Measurements from ENCODE around the gene LRP1-AS.
A peak's percentile ranks its signal among the peaks of the same experiment; 100 is the strongest.

Gene LRP1-AS

GRCh38 chr12:57101892-57102695 is 45.3 kb downstream of the LRP1-AS start:
- no peak overlapping the region for H4K8ac ChIP-seq (ENCODE audit: low read depth, low read length)
- H3K79me1 ChIP-seq (ENCODE audit: low read depth, low read length), result no peaks in the 10 kb centered on the region
- H2BK15ac ChIP-seq (ENCODE audit: low read length), result no peak overlapping the region
- no peaks in the 10 kb centered on the region for H3K9me3 ChIP-seq (replicated peaks in 1 of 2; ENCODE audit: control insufficient read depth in 2 of 2, insufficient read depth in 1 of 2, low read depth in 1 of 2, low read length in 2 of 2)
- no peak overlapping the region for H3K4me3 ChIP-seq (ENCODE audit: low read length in 2 of 2)
- H3K4me1 ChIP-seq (ENCODE audit: control insufficient read depth in 2 of 2, insufficient read depth in 1 of 2, low read depth in 1 of 2, low read length in 2 of 2), result peaks cover 6 to 8% of the 10 kb centered on the region in 2 donors
- peak overlapping the region; percentile 77 for H3K18ac ChIP-seq (ENCODE audit: low read length)
- H3K9ac ChIP-seq (ENCODE audit: low read depth, low read length, poor library complexity), result peak overlapping the region; percentile 9
- H4K91ac ChIP-seq (ENCODE audit: low read depth, low read length, poor library complexity), result no peak overlapping the region
- no peak overlapping the region for H3K23ac ChIP-seq (ENCODE audit: low read depth, low read length, poor library complexity)
- H2AFZ ChIP-seq (ENCODE audit: low read length), result no peak overlapping the region
- H3K36me3 ChIP-seq (replicated peaks in 1 of 2; ENCODE audit: control insufficient read depth in 2 of 2, insufficient read depth in 2 of 2, low read length in 2 of 2), result peaks cover 0 to 77% of the 10 kb centered on the region in 2 donors
- H3K4ac ChIP-seq (ENCODE audit: low read length), result no peak overlapping the region
- no peak overlapping the region for H3K27ac ChIP-seq (replicated peaks; ENCODE audit: low read length)
- H3K14ac ChIP-seq (ENCODE audit: low read length), result no peak overlapping the region
- no peak overlapping the region for H3K4me2 ChIP-seq (ENCODE audit: insufficient read depth, low read length, poor library complexity, severe bottlenecking)
- no peak overlapping the region for H2BK12ac ChIP-seq (ENCODE audit: low read length)
- no peak overlapping the region for H2BK5ac ChIP-seq (ENCODE audit: low read length)
- no peak overlapping the region for H2BK120ac ChIP-seq (ENCODE audit: low read depth, low read length)
- no CpG with 5 or more reads among the region's 15 CpGs for WGBS, 2 donors (ENCODE audit: extremely low coverage in 2 of 2, insufficient read length in 2 of 2, insufficient replicate concordance in 1 of 2)
- H3K27me3 ChIP-seq (ENCODE audit: control insufficient read depth in 3 of 3, insufficient read depth in 3 of 3, low read depth in 1 of 3, low read length in 3 of 3), result no peaks in the 10 kb centered on the region
- H2AK5ac ChIP-seq (ENCODE audit: low read depth, low read length), result peak overlapping the region; percentile 73
- no peak for DNase-seq (ENCODE audit: low spot score)

GRCh38 chr12:57099766-57100165 is 47.7 kb downstream of the LRP1-AS start:
- no peak overlapping the region for H3K4ac ChIP-seq (ENCODE audit: low read length)
- H4K8ac ChIP-seq (ENCODE audit: low read depth, low read length), result no peak overlapping the region
- no peak overlapping the region for H2BK12ac ChIP-seq (ENCODE audit: low read length)
- H3K4me1 ChIP-seq (ENCODE audit: control insufficient read depth in 2 of 2, insufficient read depth in 1 of 2, low read depth in 1 of 2, low read length in 2 of 2), result peaks cover 14 to 16% of the 10 kb centered on the region in 2 donors
- no peak overlapping the region for H3K23ac ChIP-seq (ENCODE audit: low read depth, low read length, poor library complexity)
- no peak overlapping the region for H2BK5ac ChIP-seq (ENCODE audit: low read length)
- H2BK15ac ChIP-seq (ENCODE audit: low read length), result peak overlapping the region; percentile 69
- no peaks in the 10 kb centered on the region for H3K9me3 ChIP-seq (replicated peaks in 1 of 2; ENCODE audit: control insufficient read depth in 2 of 2, insufficient read depth in 1 of 2, low read depth in 1 of 2, low read length in 2 of 2)
- no peak overlapping the region for H3K4me2 ChIP-seq (ENCODE audit: insufficient read depth, low read length, poor library complexity, severe bottlenecking)
- no peak overlapping the region for H3K4me3 ChIP-seq (ENCODE audit: low read length in 2 of 2)
- WGBS, 2 donors (ENCODE audit: extremely low coverage in 2 of 2, insufficient read length in 2 of 2, insufficient replicate concordance in 1 of 2), result no CpG with 5 or more reads among the region's 12 CpGs
- peaks cover 11 to 77% of the 10 kb centered on the region in 2 donors for H3K36me3 ChIP-seq (replicated peaks in 1 of 2; ENCODE audit: control insufficient read depth in 2 of 2, insufficient read depth in 2 of 2, low read length in 2 of 2)
- no peak overlapping the region for H2BK120ac ChIP-seq (ENCODE audit: low read depth, low read length)
- H3K27me3 ChIP-seq (ENCODE audit: control insufficient read depth in 3 of 3, insufficient read depth in 3 of 3, low read depth in 1 of 3, low read length in 3 of 3), result no peaks in the 10 kb centered on the region
- H3K9ac ChIP-seq (ENCODE audit: low read depth, low read length, poor library complexity), result no peak overlapping the region
- no peaks in the 10 kb centered on the region for H3K79me1 ChIP-seq (ENCODE audit: low read depth, low read length)
- H2AK5ac ChIP-seq (ENCODE audit: low read depth, low read length), result peak overlapping the region; percentile 64
- H2AFZ ChIP-seq (ENCODE audit: low read length), result no peak overlapping the region
- peak overlapping the region; percentile 67 for H3K18ac ChIP-seq (ENCODE audit: low read length)
- no peak for DNase-seq (ENCODE audit: low spot score)
- no peak overlapping the region for H4K91ac ChIP-seq (ENCODE audit: low read depth, low read length, poor library complexity)
- H3K14ac ChIP-seq (ENCODE audit: low read length), result no peak overlapping the region
- H3K27ac ChIP-seq (replicated peaks; ENCODE audit: low read length), result no peak overlapping the region

- H4K8ac ChIP-seq (ENCODE audit: low read depth, low read length), result no peak overlapping the region
- no CpG with 5 or more reads among the region's 11 CpGs for WGBS, 2 donors (ENCODE audit: extremely low coverage in 2 of 2, insufficient read length in 2 of 2, insufficient replicate concordance in 1 of 2)
- no peaks in the 10 kb centered on the region for H3K27me3 ChIP-seq (ENCODE audit: control insufficient read depth in 3 of 3, insufficient read depth in 3 of 3, low read depth in 1 of 3, low read length in 3 of 3)
- no peak overlapping the region for H3K4me2 ChIP-seq (ENCODE audit: insufficient read depth, low read length, poor library complexity, severe bottlenecking)
- H3K9ac ChIP-seq (ENCODE audit: low read depth, low read length, poor library complexity), result no peak overlapping the region
- no peak overlapping the region for H2BK5ac ChIP-seq (ENCODE audit: low read length)
- no peak overlapping the region for H3K18ac ChIP-seq (ENCODE audit: low read length)
- H3K79me1 ChIP-seq (ENCODE audit: low read depth, low read length), result peaks cover 4% of the 10 kb centered on the region
- H3K27ac ChIP-seq (replicated peaks; ENCODE audit: low read length), result no peak overlapping the region
- H3K4ac ChIP-seq (ENCODE audit: low read length), result no peak overlapping the region
- H3K36me3 ChIP-seq (replicated peaks in 1 of 2; ENCODE audit: control insufficient read depth in 2 of 2, insufficient read depth in 2 of 2, low read length in 2 of 2), result peaks cover 17 to 77% of the 10 kb centered on the region in 2 donors
- no peaks in the 10 kb centered on the region for H3K9me3 ChIP-seq (replicated peaks in 1 of 2; ENCODE audit: control insufficient read depth in 2 of 2, insufficient read depth in 1 of 2, low read depth in 1 of 2, low read length in 2 of 2)
- no peak overlapping the region for H4K91ac ChIP-seq (ENCODE audit: low read depth, low read length, poor library complexity)
- no peak overlapping the region for H2AK5ac ChIP-seq (ENCODE audit: low read depth, low read length)
- H2BK15ac ChIP-seq (ENCODE audit: low read length), result peak overlapping the region; percentile 69
- DNase-seq (ENCODE audit: low spot score), result no peak
- H3K14ac ChIP-seq (ENCODE audit: low read length), result no peak overlapping the region
- no peak overlapping the region for H2AFZ ChIP-seq (ENCODE audit: low read length)
- H3K23ac ChIP-seq (ENCODE audit: low read depth, low read length, poor library complexity), result peak overlapping the region; percentile 3
- H2BK12ac ChIP-seq (ENCODE audit: low read length), result peak overlapping the region; percentile 36
- no peak overlapping the region for H2BK120ac ChIP-seq (ENCODE audit: low read depth, low read length)
- no peak overlapping the region for H3K4me3 ChIP-seq (ENCODE audit: low read length in 2 of 2)
- H3K4me1 ChIP-seq (ENCODE audit: control insufficient read depth in 2 of 2, insufficient read depth in 1 of 2, low read depth in 1 of 2, low read length in 2 of 2), result peaks cover 20 to 22% of the 10 kb centered on the region in 2 donors
Measured at GRCh38 chr12:57099047-57099714, 48.2 kb downstream of the LRP1-AS start.

- Histone ChIP-seq H3K36me3 (replicated peaks in 1 of 2; ENCODE audit: control insufficient read depth in 2 of 2, insufficient read depth in 2 of 2, low read length in 2 of 2) (peaks cover 18 to 74% of the 10 kb centered on the region in 2 donors), H2AFZ (ENCODE audit: low read length) (no peak overlapping the region), H3K79me1 (ENCODE audit: low read depth, low read length) (peaks cover 5% of the 10 kb centered on the region), H3K9ac (ENCODE audit: low read depth, low read length, poor library complexity) (no peak overlapping the region), H2BK5ac (ENCODE audit: low read length) (no peak overlapping the region), H3K4me3 (ENCODE audit: low read length in 2 of 2) (no peak overlapping the region), H2BK120ac (ENCODE audit: low read depth, low read length) (no peak overlapping the region), H2AK5ac (ENCODE audit: low read depth, low read length) (no peak overlapping the region), H3K4me2 (ENCODE audit: insufficient read depth, low read length, poor library complexity, severe bottlenecking) (no peak overlapping the region), H3K4ac (ENCODE audit: low read length) (no peak overlapping the region), H3K9me3 (replicated peaks in 1 of 2; ENCODE audit: control insufficient read depth in 2 of 2, insufficient read depth in 1 of 2, low read depth in 1 of 2, low read length in 2 of 2) (no peaks in the 10 kb centered on the region), H3K23ac (ENCODE audit: low read depth, low read length, poor library complexity) (peak overlapping the region; percentile 3), H3K27me3 (ENCODE audit: control insufficient read depth in 3 of 3, insufficient read depth in 3 of 3, low read depth in 1 of 3, low read length in 3 of 3) (no peaks in the 10 kb centered on the region), H4K91ac (ENCODE audit: low read depth, low read length, poor library complexity) (no peak overlapping the region), H2BK12ac (ENCODE audit: low read length) (no peak overlapping the region), H2BK15ac (ENCODE audit: low read length) (no peak overlapping the region), H3K18ac (ENCODE audit: low read length) (no peak overlapping the region), H3K14ac (ENCODE audit: low read length) (no peak overlapping the region), H3K4me1 (ENCODE audit: control insufficient read depth in 2 of 2, insufficient read depth in 1 of 2, low read depth in 1 of 2, low read length in 2 of 2) (peaks cover 25% of the 10 kb centered on the region in 2 donors), H3K27ac (replicated peaks; ENCODE audit: low read length) (no peak overlapping the region), H4K8ac (ENCODE audit: low read depth, low read length) (no peak overlapping the region)
- WGBS, 2 donors (ENCODE audit: extremely low coverage in 2 of 2, insufficient read length in 2 of 2, insufficient replicate concordance in 1 of 2), result no CpG with 5 or more reads among the region's 1 CpG
- no peak for DNase-seq (ENCODE audit: low spot score)
Measured at GRCh38 chr12:57098546-57098945, 48.9 kb downstream of the LRP1-AS start.

Data from neuronal stem cell (in vitro differentiated cells).